GM04503 (cell line): ENCODE measurements around the gene PYGO2.

Source experiments
- DNase-seq: peaks from one replicate; pipeline ENCODE4 v3.0.0-alpha.2; 2012; ENCODE audit warnings: low read depth

The PYGO2 gene

GRCh38 chr1:154941333-154942013, 20.1 kb downstream of the PYGO2 start:
- DNase-seq = no peak

- no peak for DNase-seq
Measured at GRCh38 chr1:154940651-154941194, 20.9 kb downstream of the PYGO2 start.

- DNase-seq = no peak
Measured at GRCh38 chr1:154940213-154940560, 21.4 kb downstream of the PYGO2 start.

GRCh38 chr1:154938604-154939399, 22.8 kb downstream of the PYGO2 start:
- DNase-seq = no peak

GRCh38 chr1:154937988-154938386, 23.6 kb downstream of the PYGO2 start:
- no peak for DNase-seq

- peak; percentile 75 for DNase-seq
Measured at GRCh38 chr1:154937085-154937987, 24.2 kb downstream of the PYGO2 start.

- DNase-seq = peak; percentile 81
Measured at GRCh38 chr1:154936555-154937084, 25.0 kb downstream of the PYGO2 start, which contains the start of gene PMVK. TSS of gene PMVK (minus strand) at chr1:154936719. CDS start at chr1:154936685, 34 bp downstream.

- no peak for DNase-seq
Measured at GRCh38 chr1:154935749-154936554, 25.6 kb downstream of the PYGO2 start.

GRCh38 chr1:154934358-154934948, 27.1 kb downstream of the PYGO2 start:
- DNase-seq = no peak

GRCh38 chr1:154931940-154932487, 29.6 kb downstream of the PYGO2 start:
- DNase-seq = no peak

GRCh38 chr1:154926201-154926600, 35.4 kb downstream of the PYGO2 start:
- no peak for DNase-seq

GRCh38 chr1:154925335-154926170, 36.0 kb downstream of the PYGO2 start:
- no peak for DNase-seq

GRCh38 chr1:154923695-154924094, 37.9 kb downstream of the PYGO2 start:
- no peak for DNase-seq

- DNase-seq = no peak
Measured at GRCh38 chr1:154913273-154913672, 48.3 kb downstream of the PYGO2 start.

GRCh38 chr1:154912755-154913154, 48.8 kb downstream of the PYGO2 start:
- no peak for DNase-seq

GRCh38 chr1:154911691-154912550, 49.7 kb downstream of the PYGO2 start:
- no peak for DNase-seq

- DNase-seq = no peak
Measured at GRCh38 chr1:154910851-154911250, 50.7 kb downstream of the PYGO2 start.

GRCh38 chr1:154908937-154909336, 52.6 kb downstream of the PYGO2 start:
- DNase-seq = no peak
